DMS 273 (cell line): ENCODE data around the gene EMCN.
"Not testable (repeated sequence)": the region's sequence is repeated elsewhere in the genome, so short reads cannot be mapped to it uniquely, and the experiment has no call there.

ENCODE experiments used
- DNase-seq: peaks from one replicate; lab custom pipeline; 2025; ENCODE audit not compliant: unreplicated experiment; lab: John Stamatoyannopoulos, UW

The EMCN gene, protein sequence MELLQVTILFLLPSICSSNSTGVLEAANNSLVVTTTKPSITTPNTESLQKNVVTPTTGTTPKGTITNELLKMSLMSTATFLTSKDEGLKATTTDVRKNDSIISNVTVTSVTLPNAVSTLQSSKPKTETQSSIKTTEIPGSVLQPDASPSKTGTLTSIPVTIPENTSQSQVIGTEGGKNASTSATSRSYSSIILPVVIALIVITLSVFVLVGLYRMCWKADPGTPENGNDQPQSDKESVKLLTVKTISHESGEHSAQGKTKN

DNA sequence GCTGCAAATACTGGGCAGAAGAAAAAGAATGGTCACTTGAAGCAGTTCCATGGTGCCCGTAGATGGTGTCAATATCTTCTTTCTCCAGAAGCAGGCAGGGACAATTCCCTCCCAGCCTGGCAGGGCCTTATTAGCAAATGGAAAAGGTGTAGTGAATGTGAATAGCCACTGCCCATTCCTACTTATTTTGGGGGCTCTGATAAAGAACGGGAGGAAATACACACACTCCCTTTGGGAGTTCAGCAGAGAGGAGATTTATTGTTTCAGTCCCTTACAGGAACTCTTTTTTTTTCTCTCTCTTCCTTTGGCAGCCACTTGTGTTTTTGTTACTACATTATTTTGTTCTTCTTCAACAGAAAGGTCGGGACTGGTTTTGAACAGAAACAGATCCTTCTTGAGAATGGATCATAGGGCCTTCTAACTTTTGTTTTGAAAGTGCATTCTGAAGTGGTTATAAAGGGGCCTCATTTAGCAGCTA is at the start of gene EMCN:
Gene EMCN, minus strand, starts transcription at position 159 of the 478 bp plus-strand sequence. Its CDS starts 108 bp downstream, at position 51.
- no peak for DNase-seq

DNA sequence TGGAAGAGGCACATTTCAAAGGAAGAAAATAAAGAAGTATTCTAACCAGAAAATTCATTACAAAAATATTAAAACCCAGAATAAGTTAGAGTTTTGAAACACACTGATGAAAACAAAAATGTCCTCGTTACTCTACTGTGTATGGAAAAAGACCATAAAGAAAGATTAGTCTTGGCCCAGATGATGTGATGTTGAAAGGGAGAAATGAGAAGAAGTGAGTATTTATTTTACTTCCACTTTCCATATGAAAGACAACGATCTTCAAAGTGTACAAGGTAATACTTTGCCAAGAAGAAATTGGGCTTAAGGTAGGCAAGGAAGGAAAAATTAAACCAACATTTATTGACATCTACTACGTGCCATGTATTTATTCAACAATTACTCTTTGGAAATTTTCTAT is 48.6 kb upstream of the EMCN start:
- no peak for DNase-seq

DNA sequence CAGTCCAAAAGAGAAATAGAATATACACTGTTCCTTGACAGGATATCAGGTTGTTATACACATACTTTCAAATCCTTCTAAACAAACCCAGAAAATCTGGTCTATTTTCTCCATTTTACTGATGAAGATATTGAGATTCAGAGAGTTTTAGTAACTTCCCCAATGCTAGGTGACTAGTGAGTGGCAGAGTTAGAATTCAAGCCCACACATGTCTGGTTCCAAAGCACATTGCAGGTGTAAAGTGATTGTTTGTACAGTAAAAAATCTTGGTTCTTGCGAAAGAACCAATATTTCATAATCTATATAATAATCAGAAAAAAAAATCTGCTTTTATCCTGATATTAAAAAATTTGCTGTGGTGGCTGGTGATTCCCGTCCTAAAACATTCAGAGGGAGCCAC is 39.5 kb upstream of the EMCN start:
- DNase-seq: no peak

DNA sequence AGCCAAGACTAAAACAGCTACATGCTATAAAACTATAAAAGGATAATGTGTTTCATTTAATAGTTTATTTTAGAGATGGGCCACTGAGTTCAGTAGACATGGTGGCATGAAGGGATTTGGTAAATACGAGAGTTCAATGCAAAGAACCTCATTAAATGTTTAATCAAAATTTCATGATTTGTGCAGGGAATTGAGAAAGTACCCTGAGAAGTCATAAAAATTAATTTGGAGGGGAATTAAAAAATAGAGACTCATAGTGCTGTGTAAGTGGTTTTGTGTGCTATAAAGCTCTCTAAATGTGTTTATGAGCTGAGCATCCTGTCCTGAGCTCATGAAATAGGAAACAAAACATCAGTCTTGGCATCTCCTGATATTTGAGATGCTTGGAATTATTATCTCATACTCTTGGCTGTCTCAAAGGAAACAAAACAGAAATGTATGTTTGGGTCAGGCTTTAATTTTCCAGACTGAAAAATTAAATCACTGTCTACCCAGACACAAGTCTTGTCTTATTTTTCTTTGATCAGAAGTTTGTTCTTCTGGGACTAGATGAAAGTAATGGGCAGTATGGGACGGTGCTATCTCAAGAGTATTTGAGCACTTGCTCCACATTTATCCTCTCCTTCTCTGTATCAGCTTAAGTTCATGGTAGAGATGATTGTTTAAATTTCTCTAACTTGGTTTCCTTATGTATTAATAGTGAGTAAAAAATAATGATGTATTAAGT is 38.0 kb upstream of the EMCN start:
- DNase-seq: no peak

DNA sequence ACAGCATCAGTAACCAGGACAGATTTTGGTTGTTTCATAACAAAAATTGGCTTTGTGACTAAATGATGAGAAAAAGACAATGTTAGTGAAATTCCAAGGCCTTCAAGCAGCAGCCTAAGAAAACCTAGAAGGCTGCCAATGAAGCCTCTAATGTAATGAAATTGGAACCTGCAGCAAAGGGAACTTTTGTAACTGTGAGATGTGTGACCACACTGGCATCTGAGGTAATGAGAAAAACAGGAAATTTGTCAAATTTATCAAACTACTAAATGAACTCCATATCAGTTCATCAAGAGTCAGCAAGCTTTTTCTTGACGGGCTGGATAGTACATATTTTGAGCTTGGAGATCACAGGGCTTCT is 30.4 kb upstream of the EMCN start:
- no peak for DNase-seq

DNA sequence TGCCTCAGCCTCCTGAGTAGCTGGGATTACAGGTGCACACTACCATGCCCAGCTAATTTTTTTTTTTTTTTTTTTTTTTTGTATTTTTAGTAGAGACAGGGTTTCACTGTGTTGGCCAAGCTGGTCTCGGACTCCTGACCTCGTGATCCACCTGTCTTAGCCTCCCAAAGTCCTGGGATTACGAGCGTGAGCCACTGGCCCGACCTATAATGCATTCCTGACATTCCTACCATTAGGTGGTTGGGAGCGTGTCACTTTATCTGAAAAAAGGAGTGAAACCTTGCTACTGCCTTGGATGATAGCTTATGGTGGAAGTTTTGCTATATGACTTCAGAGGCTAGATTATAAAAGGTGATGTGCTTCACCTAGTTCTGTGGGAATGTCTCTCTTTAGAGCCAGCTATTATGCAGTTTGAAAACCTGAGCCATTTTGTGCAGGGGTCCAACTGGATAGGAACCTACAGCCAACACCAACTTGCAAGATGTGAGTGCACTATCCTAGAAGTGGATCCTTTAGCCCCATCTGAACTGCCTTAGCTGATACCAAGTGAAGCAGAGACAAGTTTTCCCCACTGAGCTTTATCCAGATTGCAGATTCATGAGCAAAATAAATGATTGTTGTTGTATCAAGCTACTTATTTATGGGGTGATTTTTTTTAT is 29.8 kb upstream of the EMCN start:
- DNase-seq: no peak

DNA sequence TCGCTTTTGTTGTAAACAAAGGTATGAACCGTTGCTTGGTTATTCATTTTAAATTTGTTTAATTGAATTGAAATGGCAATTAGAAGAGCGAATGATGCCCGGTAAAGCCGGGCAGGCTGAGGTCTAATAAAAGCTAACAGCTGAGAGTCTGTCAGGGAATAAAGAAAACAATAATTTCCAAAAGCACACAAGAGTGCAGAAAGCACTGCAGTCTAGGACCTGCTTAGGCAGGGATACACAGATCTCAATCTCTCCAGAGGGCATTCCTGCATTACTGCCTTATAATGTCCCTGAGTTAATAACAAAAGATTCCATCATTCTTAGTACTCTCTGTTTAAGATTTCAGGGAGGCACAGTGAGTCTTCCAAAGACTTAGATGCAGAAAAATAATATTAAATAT is 27.6 kb upstream of the EMCN start:
- no peak for DNase-seq

DNA sequence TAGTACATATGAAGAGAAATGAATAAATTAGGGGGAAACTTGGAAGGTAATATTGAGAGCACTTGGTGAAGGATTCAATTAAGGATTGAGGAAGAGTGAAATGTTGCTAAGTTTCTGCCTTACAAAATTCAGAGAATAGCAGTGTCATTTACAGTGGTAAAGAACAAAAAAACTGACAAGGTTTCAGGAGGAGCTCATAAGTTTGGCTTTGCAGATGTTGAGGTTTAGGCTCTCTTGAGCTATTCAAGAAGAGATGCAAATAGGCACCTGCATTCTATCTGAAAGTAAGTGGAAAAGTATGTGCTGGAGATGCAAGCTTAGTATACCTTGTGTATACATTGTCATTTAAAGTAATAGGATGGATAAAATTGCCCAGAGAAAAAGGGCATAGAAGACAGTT is 22.3 kb upstream of the EMCN start:
- no peak for DNase-seq

DNA sequence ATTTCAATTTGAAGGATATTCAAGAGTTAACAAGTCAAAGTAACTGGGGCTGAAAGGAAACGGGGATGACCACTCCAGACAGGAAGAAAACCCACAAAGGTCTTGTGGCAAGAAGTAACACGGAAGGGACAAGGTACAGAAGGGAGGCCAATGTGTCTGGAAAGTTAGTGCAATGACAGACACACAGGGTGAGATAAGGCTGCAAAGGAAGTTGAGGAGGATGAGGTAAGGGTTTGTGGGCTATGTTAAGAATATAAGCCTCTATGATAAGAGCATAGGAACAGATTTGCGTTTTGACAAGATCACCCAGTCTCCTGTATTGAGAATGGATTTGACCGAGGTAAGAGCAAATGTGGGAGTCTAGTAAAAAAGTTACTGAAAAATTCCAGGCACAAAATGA is 21.9 kb upstream of the EMCN start:
- DNase-seq: no peak

DNA sequence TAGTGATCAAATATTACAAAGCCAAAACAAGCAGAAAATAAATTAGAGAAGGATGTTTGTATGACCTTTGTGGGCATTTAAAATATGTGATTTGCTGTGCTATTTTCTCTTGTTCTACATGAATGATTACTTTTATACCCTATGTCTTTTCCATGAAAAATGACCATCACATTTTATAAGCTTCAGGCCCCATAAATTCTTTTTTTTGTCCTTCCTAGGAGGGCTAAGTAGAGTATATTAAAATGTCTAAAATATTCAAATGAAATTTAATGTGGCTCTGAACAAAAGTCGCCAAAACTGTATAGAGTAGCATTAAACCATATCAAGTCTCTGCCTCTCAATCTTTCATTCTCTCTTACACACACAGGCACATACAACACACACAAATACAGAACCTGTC is 15.9 kb upstream of the EMCN start:
- DNase-seq: no peak

DNA sequence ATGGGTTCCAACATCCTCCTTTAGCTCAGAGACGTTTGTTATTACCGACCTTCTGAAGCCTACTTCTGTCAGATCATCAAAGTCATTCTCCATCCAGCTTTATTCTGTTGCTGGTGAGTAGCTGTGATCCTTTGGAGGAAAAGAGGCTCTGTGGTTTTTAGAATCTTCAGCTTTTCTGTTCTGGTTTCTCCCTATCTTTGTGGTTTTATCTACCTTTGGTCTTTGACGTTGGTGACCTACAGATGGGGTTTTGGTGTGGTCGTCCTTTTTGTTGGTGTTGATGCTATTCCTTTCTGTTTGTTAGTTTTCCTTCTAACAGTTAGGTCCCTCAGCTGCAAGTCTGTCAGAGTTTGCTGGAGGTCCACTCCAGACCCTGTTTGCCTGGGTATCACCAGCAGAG is 12.3 kb upstream of the EMCN start:
- not testable (repeated sequence) for DNase-seq

DNA sequence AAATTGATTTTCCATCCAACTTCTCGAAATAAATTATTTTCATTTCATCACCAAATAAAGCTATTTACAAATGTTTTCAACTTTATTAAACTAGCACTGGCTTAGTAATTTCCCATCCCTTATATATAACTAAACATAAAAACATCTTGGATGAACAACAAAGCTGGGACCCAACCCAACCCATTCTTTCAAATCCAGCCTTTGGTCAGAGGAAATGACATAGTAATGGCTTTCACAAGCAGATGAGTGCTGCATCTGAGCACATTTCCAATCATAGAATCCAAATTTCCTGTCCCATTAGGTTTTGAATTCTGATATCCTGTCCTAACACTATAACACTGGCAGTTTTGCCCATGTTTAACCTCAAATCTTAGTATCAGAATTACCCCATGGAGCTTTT is 7.9 kb upstream of the EMCN start:
- no peak for DNase-seq

DNA sequence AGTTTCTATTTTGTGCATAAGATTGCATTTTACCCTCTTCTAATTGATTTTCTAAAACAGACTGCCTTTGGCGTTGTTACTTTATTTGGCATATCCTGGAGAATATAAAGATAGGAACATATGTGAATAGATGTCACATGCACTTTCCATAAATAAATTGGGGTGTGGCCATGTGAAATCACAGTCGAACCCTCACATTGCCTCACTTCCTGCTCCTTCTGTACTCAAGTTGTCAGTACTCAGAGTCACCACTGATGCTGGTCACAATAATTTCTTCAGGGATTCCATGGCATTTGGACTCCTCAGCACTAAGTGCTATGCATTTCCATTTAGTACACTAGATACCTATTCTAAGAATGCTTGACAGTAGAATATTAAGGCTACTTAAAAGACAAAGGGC is 1.4 kb upstream of the EMCN start:
- no peak for DNase-seq

DNA sequence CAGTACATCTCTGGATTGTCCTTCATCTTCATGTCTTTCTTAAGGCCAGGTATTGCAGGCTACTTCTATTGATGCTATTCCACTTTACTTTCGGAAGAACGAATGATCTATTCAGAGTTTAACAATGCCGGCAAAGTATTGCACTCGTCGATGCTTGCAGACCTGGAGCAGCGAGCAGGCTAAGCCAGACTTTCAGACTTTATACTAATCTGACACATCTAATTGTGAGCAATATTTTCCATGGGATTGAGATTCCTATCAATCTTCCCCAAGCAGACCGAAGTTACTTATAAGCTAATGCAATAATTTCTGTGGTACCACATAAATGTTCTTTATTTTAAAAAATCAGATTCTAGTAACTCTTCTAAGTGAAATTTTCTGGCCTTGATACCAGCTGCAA is 1.6 kb downstream of the EMCN start:
- DNase-seq: no peak

DNA sequence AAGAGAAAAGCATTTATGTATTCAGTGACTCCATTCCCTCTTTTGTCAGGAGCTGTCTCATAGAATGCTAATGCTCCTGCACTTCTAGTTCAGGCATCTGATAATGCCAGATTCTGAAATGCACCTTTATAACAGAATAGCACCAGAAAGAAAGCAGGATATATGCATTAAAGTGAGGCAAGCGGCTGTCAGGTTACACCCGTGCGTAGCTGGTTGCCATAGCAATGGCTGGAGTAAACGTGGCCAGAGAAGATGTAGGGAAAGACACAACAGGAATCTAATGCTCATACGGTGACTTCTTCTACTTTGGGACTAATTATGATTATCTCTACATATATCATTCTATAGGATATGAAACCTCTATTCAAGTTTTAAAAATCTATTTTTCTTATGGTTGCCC is 5.9 kb downstream of the EMCN start:
- no peak for DNase-seq

DNA sequence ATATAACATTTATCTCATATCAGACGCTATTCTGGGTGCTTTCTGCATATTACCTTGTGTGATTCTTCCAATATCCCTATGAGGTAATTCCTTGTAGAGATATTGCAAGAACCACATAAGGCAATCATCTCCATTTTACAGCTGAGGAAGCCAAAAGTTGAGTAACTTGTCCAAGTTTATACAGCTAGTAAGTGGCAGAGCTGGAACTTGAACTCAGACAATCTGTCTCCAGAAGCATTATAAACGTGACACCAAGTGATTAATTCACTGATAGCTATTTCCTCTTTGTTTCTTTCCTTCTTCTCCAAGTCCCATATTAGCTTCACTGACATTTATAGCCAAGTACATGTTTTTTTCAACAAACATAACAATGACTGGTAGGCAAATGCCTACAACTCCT is 7.3 kb downstream of the EMCN start:
- DNase-seq: no peak

DNA sequence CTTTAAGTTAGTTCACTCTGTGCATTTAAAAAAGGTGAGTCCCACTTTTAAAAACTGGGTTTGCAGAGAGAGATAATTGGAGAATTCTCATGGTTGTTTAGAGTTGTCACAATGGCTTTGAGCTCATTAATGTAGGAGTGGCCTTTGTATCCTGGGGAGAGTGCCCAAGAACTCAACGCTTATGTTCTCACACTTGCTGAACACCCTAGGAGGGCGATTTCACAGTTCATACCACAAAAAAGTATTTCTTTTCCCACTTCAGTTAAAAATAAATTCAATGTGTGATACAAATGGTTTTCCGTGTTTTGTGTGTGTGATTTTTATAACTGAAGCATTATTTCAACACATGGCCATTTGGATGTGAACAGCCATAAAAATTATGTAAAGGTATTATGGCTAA is 8.4 kb downstream of the EMCN start:
- DNase-seq: no peak

DNA sequence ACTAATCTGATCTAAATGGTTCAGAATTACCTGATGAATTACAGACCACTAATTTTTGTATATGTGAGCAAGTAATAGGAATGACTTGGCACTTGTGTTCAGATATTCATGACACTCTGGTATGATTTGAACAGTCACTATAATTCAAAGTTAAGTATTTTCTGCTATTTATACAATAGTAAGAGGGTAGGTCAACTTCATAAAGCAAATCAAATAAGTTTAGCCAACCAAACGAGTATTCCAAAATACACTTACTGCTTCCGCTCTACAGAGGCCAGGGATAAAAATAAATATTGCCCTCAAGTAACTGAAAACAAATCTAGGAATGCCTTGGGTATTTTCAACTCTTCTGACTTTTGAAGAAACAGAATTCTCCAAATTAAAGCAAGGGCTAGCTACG is 9.1 kb downstream of the EMCN start:
- no peak for DNase-seq

DNA sequence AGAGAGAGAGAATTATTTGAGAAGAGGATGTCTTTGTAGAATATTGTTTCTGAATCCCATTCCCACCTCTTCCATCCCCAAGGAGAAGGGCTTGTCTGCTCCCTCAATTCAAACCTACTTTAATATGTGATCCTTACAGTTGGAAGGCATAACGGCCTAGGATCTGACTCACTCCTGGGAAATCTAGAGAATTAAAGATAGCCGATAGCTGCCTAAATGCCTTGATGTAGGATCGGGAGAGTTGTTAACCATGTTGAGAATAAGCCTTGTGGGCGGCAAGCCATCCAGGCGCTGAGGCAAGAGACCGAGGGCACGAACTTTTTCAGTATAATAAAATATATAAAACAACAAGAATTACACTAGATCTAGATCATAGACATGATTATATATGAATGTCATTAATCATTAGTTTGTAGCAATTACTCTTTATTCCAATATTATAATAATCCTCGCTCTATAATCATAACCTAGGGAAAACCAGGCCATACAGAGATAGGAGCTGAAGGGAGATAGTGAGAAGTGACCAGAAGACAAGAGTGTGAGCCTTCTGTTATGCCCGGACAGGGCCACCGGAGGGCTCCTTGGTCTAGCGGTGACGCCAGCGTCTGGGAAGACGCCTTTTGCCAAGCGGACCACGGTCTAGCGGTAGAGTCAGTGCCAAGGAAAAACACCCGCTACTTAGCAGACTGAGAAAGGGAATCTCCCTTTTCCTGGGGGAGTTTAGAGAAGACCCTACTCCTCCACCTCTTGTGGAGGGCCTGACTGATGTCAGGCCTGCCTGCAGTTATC is 13.5 kb downstream of the EMCN start:
- no peak for DNase-seq

DNA sequence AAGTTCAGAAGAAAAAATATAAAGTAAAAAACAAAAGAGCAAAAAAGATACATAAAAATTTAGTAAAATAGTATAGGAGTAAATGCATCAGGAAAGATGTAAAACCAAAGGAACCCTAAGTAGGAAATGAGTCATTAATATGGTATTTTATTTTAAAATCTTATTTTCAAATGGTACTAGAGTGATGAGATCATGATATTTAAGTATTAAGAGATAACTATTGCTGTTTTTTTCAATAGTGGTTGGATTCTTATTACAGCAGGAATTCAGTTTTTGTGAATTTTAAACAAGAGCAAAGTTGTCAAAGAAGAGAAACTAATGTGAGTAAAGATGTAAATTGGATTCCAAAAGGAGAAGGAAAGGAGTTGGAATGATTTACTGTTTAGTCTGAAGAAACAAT is 20.0 kb downstream of the EMCN start:
- no peak for DNase-seq

DNA sequence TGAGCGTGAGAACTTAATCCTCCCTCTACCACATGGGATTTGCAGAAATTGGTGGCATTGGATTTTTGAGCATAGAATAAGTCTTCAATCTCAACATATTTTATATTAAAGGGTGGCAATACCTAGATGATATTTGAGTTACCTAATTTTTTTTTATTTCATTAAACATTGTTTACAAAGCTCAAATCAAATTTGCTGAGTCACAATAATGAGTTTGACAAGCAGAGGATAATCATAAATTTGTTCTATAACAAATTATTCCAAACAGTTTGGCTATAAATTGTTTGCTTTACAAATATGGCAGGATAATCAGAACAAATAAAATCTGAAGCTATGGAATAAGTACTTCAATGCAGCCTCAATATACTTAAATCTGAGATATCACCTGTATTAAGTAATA is 22.7 kb downstream of the EMCN start:
- DNase-seq: no peak

DNA sequence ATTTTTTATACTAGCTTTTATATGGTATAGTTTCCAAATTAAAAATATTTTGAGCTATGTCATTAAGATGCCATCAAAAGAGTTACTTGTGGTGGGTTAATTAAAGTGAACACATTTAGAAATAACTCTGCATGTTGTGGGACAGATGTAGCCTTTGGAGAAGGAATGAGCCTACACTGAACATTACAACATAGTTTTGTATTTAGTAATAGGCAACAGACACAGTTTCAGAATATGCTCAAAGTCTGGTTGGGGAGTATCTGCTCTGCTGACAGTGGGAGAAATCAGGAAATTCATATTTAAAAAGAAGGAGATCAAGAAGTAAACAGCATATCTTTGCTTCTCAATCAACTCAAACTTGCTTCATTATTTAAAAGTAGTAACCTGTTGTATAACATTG is 23.7 kb downstream of the EMCN start:
- no peak for DNase-seq
